ENCODE data around the gene LHX3. TPM values are rescaled to one million over a fixed set of nuclear protein-coding genes. Genes with fewer than 3 reads are reported as not detected.

Gene LHX3
- total and polyA plus RNA-seq, 2 of the 4 experiments (the other 2 are of a cell fraction) = not detected

GRCh38 chr9:136187683-136188586 is 17.0 kb downstream of the LHX3 start:
- Histone ChIP-seq H3K4me1 (ENCODE audit: control insufficient read depth, insufficient read depth, low read length) (no peaks in the 10 kb centered on the region), H3K23ac (ENCODE audit: low read depth, low read length) (no peak overlapping the region), H3K79me1 (ENCODE audit: low read depth in 1 of 2, low read length in 2 of 2) (no peaks in the 10 kb centered on the region), H2BK20ac (ENCODE audit: low read depth, low read length) (no peak overlapping the region), H3K18ac (ENCODE audit: low read depth, low read length) (no peak overlapping the region), H3K14ac (replicated peaks; ENCODE audit: low read depth, low read length) (no peak overlapping the region), H4K91ac (ENCODE audit: insufficient read depth, low read depth, low read length) (no peak overlapping the region), H3K56ac (ENCODE audit: extremely low read depth, insufficient read depth, low read length) (no peak overlapping the region), H4K8ac (ENCODE audit: low read depth in 2 of 2, low read length in 2 of 2) (no peak overlapping the region), H2BK120ac (ENCODE audit: low read depth, low read length) (no peak overlapping the region), H3K4ac (ENCODE audit: low read depth, low read length) (no peak overlapping the region), H4K20me1 (ENCODE audit: insufficient read depth, low read length) (0 out of 2 replicates have a peak, but pooled peaks cover 5% of the 10 kb centered on the region), H3K9me3 (ENCODE audit: control insufficient read depth, insufficient read depth, low read length) (no peaks in the 10 kb centered on the region), H2BK5ac (ENCODE audit: low read depth, low read length, poor library complexity, severe bottlenecking) (no peak overlapping the region), H4K5ac (ENCODE audit: low read depth, low read length) (no peak overlapping the region), H3K4me2 (ENCODE audit: low read depth, low read length) (no peak overlapping the region), H2BK15ac (ENCODE audit: low read depth, low read length) (no peak overlapping the region), H3K27me3 (ENCODE audit: control insufficient read depth, insufficient read depth, low read length) (peaks cover 75% of the 10 kb centered on the region), H3K4me3 (ENCODE audit: insufficient read depth, low read depth, low read length) (no peak overlapping the region), H2AK5ac (ENCODE audit: low read depth, low read length) (no peak overlapping the region), H3K9ac (ENCODE audit: low read depth, low read length) (no peak overlapping the region), H2AK9ac (replicated peaks; ENCODE audit: low read depth, low read length, poor library complexity) (no peak overlapping the region), H3K27ac (ENCODE audit: insufficient read depth, low read length) (no peak overlapping the region), H2AFZ (replicated peaks; ENCODE audit: low read length, poor library complexity) (no peak overlapping the region), H3K9me1 (ENCODE audit: insufficient read depth, low read length) (no peaks in the 10 kb centered on the region), H3K36me3 (ENCODE audit: control insufficient read depth, insufficient read depth, low read length) (no peaks in the 10 kb centered on the region)
- POLR2A ChIA-PET (ENCODE audit: unreplicated experiment) = no interaction called here
- no TSS peak for BruUV-seq (replicated peaks)
- ATAC-seq (ENCODE audit: low read depth) (no peak), DNase-seq (no peak)
- dilution Hi-C loops (cut with HindIII; ENCODE audit: low sequenced_read_pairs, unreplicated experiment) (no loop called here), in situ Hi-C loops (cut with MboI; ENCODE audit: low sequenced_read_pairs) (no loop called here), intact Hi-C loops (cut with micrococcal nuclease) (no loop called here)
- TF ChIP-seq RAD21 (IDR thresholded peaks at IDR 0.05; ENCODE audit: low read length) = no peak
- CTCF ChIA-PET = no interaction called here
- WGBS, 2 experiments (ENCODE audit: extremely low coverage in 2 of 2, insufficient read length in 1 of 2) = 78% methylated on average over 13 of the region's 25 CpGs; no CpG with 5 or more reads in 1 of the 2 experiments

All from IMR-90 (cell line).